Neural progenitor cell (in vitro differentiated cells): ENCODE measurements around the gene TAPT1. TPM values are rescaled to one million over a fixed set of nuclear protein-coding genes. Genes with fewer than 3 reads are reported as not detected.

Source experiments
- DNase-seq: peaks from one replicate; pipeline ENCODE4 v3.0.0-alpha.2; 2016; ENCODE audit warnings: low spot score
- H2AFZ ChIP-seq: fragments of 200-600 bp; sonication (generic); replicated peaks from 2 replicates; pipeline ENCODE4 v1.6.1; 2016; ENCODE audit warnings: antibody characterized with exemption
- H3F3A ChIP-seq: fragments of 200-600 bp; sonication (generic); 2 replicates; pipeline ENCODE4 v1.6.1; 2016; ENCODE audit warnings: antibody characterized with exemption, low read depth
- H3K27ac ChIP-seq: fragments of 200-600 bp; sonication (generic); 2 replicates; pipeline ENCODE4 v1.5.1; 2016; ENCODE audit warnings: mild to moderate bottlenecking
- H3K27me3 ChIP-seq: fragments of 200-600 bp; sonication (generic); 2 replicates; pipeline ENCODE4 v1.6.1; 2016; ENCODE audit warnings: mild to moderate bottlenecking, moderate library complexity
- H3K36me3 ChIP-seq: fragments of 200-600 bp; sonication (generic); 2 replicates; pipeline ENCODE4 v1.5.1; 2016
- H3K4me1 ChIP-seq: fragments of 200-600 bp; sonication (generic); 2 replicates; pipeline ENCODE4 v1.6.1; 2016; ENCODE audit warnings: mixed run types
- H3K4me2 ChIP-seq: fragments of 200-600 bp; sonication (generic); 2 replicates; pipeline ENCODE4 v1.6.1; 2016
- H3K4me3 ChIP-seq: fragments of 200-600 bp; sonication (generic); 2 replicates; pipeline ENCODE4 v1.5.1; 2016
- H3K79me2 ChIP-seq: fragments of 200-600 bp; sonication (generic); 2 replicates; pipeline ENCODE4 v1.6.1; 2016; ENCODE audit warnings: low read depth
- H3K9ac ChIP-seq: fragments of 200-600 bp; sonication (generic); 2 replicates; pipeline ENCODE4 v1.6.1; 2016
- H3K9me3 ChIP-seq: fragments of 200-600 bp; sonication (generic); 2 replicates; pipeline ENCODE4 v1.5.1; 2016; ENCODE audit warnings: low read depth
- H4K20me1 ChIP-seq: fragments of 200-600 bp; sonication (generic); 2 replicates; pipeline ENCODE4 v1.6.1; 2016; ENCODE audit warnings: low read depth
- H3K27ac Mint-ChIP-seq: 3 replicates; pipeline ENCODE4 v1.8.0; 2021; ENCODE audit warnings: mixed read lengths
- H3K27me3 Mint-ChIP-seq: 2 replicates; pipeline ENCODE4 v1.8.0; 2022; ENCODE audit warnings: low read depth, mild to moderate bottlenecking, inconsistent platforms, moderate library complexity, mixed read lengths; ENCODE audit not compliant: insufficient read depth
- H3K36me3 Mint-ChIP-seq: 3 replicates; pipeline ENCODE4 v1.8.0; 2021; ENCODE audit warnings: mixed read lengths
- H3K4me1 Mint-ChIP-seq: 3 replicates; pipeline ENCODE4 v1.8.0; 2021; ENCODE audit warnings: mixed read lengths
- H3K4me3 Mint-ChIP-seq: 3 replicates; pipeline ENCODE4 v1.8.0; 2021; ENCODE audit warnings: mild to moderate bottlenecking, moderate library complexity, mixed read lengths
- H3K9me3 Mint-ChIP-seq: 3 replicates; pipeline ENCODE4 v1.8.0; 2020; ENCODE audit warnings: mixed read lengths
- EZH2 ChIP-seq: fragments of 200-600 bp; sonication (generic); IDR thresholded peaks from 2 replicates; pipeline ENCODE4 v1.6.1; 2017; ENCODE audit warnings: antibody characterized with exemption, mild to moderate bottlenecking, moderate library complexity
- EZH2phosphoT487 ChIP-seq: fragments of 200-600 bp; sonication (generic); IDR thresholded peaks from 2 replicates; pipeline ENCODE4 v1.6.1; 2017; ENCODE audit warnings: antibody characterized with exemption
- total RNA-seq: library from RNA; depleted of rRNA; stranded (reverse); fragments of >200 nt; gene quantifications from 2 replicates; pipeline ENCODE4 v1.2.3, GENCODE V29; 2015; ENCODE audit warnings: low replicate concordance
- TF ChIP-seq, protein P1 (sequence below): fragments of 200-600 bp; sonication (generic); IDR thresholded peaks from 2 replicates; pipeline ENCODE4 v1.5.1; 2017; ENCODE audit warnings: antibody characterized with exemption, mild to moderate bottlenecking

Gene TAPT1
- total RNA-seq, 1 donor from 2014 or later = 18.9 TPM

DNA sequence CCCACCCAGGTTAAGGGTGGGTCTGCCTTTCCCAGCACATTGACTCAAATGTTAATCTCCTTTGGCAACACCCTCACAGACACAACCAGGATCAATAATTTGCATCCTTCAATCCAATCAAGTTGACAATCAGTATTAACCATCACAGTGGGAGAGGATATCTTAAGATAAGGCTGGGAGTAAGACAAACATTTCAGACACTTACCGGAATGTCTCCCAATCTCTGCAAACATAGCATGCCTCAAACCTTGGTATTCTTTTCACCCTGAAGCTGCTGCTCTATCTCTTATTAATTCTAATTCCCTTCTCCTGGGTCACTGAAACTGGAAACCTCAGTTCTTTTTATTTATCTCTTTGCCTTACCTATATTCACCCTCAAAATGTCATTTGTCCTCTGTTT is 19.0 kb upstream of the TAPT1 start:
- no peaks in the 10 kb centered on the region for H3K27me3 ChIP-seq
- no peaks in the 10 kb centered on the region for H3K36me3 ChIP-seq
- H3K9me3 ChIP-seq = no peaks in the 10 kb centered on the region
- Mint-ChIP-seq H3K4me3 (no peak overlapping the region), H3K4me1 (no peaks in the 10 kb centered on the region), H3K36me3 (peaks cover 39% of the 10 kb centered on the region), H3K27ac (no peak overlapping the region), H3K27me3 (no peaks in the 10 kb centered on the region), H3K9me3 (peaks cover 2% of the 10 kb centered on the region)
- H3K27ac ChIP-seq = no peak overlapping the region
- H3K4me3 ChIP-seq = no peak overlapping the region
- H3F3A ChIP-seq = no peaks in the 10 kb centered on the region
- DNase-seq = no peak
- TF ChIP-seq, protein P1, sequence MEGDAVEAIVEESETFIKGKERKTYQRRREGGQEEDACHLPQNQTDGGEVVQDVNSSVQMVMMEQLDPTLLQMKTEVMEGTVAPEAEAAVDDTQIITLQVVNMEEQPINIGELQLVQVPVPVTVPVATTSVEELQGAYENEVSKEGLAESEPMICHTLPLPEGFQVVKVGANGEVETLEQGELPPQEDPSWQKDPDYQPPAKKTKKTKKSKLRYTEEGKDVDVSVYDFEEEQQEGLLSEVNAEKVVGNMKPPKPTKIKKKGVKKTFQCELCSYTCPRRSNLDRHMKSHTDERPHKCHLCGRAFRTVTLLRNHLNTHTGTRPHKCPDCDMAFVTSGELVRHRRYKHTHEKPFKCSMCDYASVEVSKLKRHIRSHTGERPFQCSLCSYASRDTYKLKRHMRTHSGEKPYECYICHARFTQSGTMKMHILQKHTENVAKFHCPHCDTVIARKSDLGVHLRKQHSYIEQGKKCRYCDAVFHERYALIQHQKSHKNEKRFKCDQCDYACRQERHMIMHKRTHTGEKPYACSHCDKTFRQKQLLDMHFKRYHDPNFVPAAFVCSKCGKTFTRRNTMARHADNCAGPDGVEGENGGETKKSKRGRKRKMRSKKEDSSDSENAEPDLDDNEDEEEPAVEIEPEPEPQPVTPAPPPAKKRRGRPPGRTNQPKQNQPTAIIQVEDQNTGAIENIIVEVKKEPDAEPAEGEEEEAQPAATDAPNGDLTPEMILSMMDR = no peak
- TF ChIP-seq EZH2 (no peak), EZH2phosphoT487 (no peak)
- no peaks in the 10 kb centered on the region for H3K4me1 ChIP-seq
- no peaks in the 10 kb centered on the region for H3K79me2 ChIP-seq
- H4K20me1 ChIP-seq = no peaks in the 10 kb centered on the region
- no peak overlapping the region for H3K9ac ChIP-seq
- H3K4me2 ChIP-seq = no peak overlapping the region
- H2AFZ ChIP-seq = no peak overlapping the region

DNA sequence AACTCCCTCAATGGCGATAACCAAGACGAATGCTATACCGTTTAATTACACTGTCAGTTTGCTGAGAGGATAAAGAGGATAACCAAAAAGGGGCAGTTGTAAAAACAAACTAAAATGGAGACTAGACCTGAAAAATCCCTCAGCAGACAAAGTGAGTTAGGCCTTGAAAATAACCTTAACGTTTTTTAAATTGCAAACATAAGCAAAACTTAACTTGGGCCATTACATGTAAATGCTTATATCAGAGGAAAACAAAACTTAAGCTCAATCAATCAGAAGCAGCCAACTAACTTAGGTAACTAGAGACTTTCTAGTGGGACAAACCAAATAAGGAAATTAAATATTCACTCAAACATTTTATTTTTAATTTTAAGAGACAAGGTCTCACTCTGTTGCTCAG is 17.0 kb upstream of the TAPT1 start:
- TF ChIP-seq EZH2 (no peak), EZH2phosphoT487 (no peak)
- TF ChIP-seq, protein P1 = no peak

DNA sequence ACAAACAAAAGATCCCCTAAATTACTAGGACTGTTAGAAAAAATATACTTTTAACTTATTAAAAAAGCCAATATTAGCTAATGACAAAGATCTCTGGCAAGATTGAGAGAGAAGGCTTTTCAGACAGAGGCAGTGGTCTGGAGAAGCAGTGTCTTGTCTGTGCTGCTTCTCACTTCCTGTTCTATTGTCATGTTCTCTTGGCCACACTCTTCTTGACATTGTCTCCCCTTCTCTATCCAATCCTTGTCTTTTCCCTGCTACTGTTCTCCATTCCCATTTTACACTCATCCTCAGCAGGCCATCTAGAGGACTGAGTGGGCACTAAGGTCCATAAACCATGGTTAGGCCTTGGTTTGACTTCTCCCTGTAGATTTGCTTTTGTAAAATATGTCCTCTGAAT is 14.0 kb upstream of the TAPT1 start:
- Histone ChIP-seq H3K4me3 (no peak overlapping the region), H3K9ac (no peak overlapping the region), H3K9me3 (no peaks in the 10 kb centered on the region), H3F3A (no peaks in the 10 kb centered on the region), H3K4me2 (no peak overlapping the region), H3K27ac (no peak overlapping the region), H3K4me1 (no peaks in the 10 kb centered on the region), H3K79me2 (no peaks in the 10 kb centered on the region), H3K27me3 (no peaks in the 10 kb centered on the region), H4K20me1 (no peaks in the 10 kb centered on the region), H3K36me3 (no peaks in the 10 kb centered on the region), H2AFZ (no peak overlapping the region)
- no peak for DNase-seq
- no peak overlapping the region for H3K4me3 Mint-ChIP-seq
- no peaks in the 10 kb centered on the region for H3K27me3 Mint-ChIP-seq
- peaks cover 2% of the 10 kb centered on the region for H3K9me3 Mint-ChIP-seq
- no peak overlapping the region for H3K27ac Mint-ChIP-seq
- H3K36me3 Mint-ChIP-seq = peaks cover 16% of the 10 kb centered on the region
- TF ChIP-seq, protein P1 = no peak
- TF ChIP-seq EZH2 (no peak), EZH2phosphoT487 (no peak)
- H3K4me1 Mint-ChIP-seq = no peaks in the 10 kb centered on the region

More for the DNA sequence above, 17.0 kb upstream of the TAPT1 start:
- no peak overlapping the region for H3K9ac ChIP-seq
- DNase-seq = no peak
- Mint-ChIP-seq H3K36me3 (peaks cover 30% of the 10 kb centered on the region), H3K4me3 (no peak overlapping the region), H3K9me3 (peaks cover 2% of the 10 kb centered on the region), H3K27me3 (no peaks in the 10 kb centered on the region), H3K4me1 (no peaks in the 10 kb centered on the region), H3K27ac (no peak overlapping the region)
- H2AFZ ChIP-seq = no peak overlapping the region
- no peaks in the 10 kb centered on the region for H3K4me1 ChIP-seq
- no peaks in the 10 kb centered on the region for H3F3A ChIP-seq
- H4K20me1 ChIP-seq = no peaks in the 10 kb centered on the region
- no peaks in the 10 kb centered on the region for H3K27me3 ChIP-seq
- no peaks in the 10 kb centered on the region for H3K9me3 ChIP-seq
- no peak overlapping the region for H3K4me3 ChIP-seq
- no peaks in the 10 kb centered on the region for H3K79me2 ChIP-seq
- H3K36me3 ChIP-seq = no peaks in the 10 kb centered on the region
- no peak overlapping the region for H3K4me2 ChIP-seq
- H3K27ac ChIP-seq = no peak overlapping the region
